GM19397 (cell line): Measurements from ENCODE around the gene AUTS2.
"Not testable (repeated sequence)": the region's sequence is repeated elsewhere in the genome, so short reads cannot be mapped to it uniquely, and the experiment has no call there.

Experiments used
- ATAC-seq: cut with Tn5 transposase; IDR thresholded peaks from one replicate; pipeline ENCODE4 v1.9.1; 2021; ENCODE audit warnings: mild to moderate bottlenecking, moderate library complexity; ENCODE audit not compliant: unreplicated experiment

AUTS2 gene

DNA sequence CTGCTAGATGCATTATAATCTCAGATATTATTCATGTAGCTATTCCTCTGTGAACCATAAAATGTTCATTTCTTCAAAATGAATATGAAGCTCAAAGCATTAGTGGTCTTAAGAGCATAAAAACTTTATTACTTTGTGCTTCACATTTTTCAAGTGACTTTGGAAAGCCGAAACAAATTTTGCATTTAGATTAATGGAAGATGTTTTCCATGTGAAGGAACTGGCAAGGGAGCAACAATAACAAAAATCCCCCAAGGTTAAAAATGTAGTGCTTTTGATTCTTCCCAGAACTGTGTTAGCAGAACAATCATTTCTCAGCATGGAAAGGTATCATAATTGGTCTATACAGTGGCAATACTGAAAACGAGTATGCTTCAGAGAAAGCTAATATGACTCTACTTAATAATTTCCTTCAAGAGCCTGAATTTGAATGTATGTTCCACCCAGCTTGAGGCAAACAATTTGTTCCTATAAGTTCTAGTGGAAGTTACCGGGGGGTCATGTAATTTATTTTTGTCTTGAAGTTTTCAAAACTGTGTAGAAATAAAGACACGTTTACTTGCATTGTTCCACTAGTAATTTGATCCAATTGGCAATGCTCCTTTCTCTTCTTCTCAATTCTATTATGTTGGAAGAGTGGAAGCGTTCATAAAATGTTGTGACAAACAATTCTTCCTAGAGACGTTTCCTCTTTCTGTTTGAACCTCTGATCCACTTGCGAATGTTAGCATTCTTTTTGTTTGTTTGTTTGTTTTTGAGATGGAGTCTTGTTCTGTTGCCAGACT lies 665.4 kb downstream of the AUTS2 start:
- ATAC-seq: no peak

DNA sequence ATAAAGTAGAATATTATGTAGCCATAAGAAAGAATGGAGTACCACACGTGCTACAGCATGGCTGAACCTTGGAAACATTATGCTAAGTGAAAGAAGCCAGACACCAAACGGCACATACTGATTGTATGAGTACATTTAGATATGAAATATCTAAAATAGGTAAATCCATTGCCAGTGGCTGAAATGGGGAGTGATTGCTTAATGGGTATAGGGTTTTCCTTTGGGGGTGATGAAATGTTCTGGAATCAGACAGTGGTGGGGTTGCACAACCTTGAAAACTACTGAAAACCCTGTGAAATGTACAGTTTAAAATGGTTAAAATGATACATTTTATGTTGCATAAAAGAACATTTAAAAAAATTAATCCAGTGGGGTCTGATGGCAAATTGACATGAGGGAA lies 667.9 kb downstream of the AUTS2 start:
- no peak for ATAC-seq

DNA sequence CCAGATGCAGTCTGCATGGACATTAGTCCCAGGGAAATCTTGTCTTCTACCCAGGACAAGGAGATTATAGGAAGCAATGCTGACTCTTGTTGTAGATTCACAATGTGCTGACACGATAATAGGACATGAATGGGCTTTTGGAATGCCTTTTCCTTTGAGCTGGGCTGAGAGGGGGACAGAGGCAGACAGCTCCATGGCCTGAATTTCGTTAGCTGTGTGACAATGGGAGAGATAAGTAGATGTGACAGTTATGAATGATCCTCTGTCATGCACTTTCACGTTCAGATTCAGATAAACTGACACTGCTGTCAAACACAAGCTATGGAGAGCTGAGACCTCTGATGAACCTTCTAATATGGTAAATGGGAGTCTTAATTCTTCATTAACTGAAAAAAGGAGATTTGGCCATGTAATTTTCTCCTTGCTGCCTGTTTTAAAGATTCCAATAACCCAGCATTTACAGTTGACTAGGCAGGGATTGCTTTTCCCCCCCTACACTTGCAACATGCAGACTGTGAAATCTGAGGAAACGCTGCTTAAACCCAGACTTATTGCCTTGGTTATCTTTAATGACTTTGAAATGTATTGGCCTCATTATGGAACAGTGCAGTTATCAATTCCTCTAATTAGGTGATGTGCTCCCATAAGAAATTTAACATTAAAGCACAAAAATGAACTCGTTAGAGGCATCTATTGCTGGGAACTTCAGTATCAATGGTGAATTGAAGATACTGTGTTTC lies 669.3 kb downstream of the AUTS2 start:
- no peak for ATAC-seq

DNA sequence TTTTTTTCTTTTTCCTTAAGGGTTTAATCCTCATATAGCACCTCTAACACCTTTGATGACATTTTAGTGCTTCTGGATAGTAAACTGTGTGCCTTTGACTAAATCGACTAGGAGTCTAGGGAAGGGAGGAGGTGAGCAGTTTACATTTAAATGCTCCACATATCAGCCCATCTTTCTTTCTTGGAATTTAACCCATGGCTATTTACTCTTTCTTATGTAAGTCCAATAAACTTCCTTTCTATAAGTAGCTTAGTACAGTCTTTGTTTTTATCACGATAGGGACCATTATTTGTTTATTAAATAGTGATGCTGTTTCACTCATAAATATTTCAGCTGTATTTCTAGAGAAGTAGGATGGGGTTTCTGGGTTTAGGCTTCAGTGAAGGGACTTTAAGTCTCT lies 669.9 kb downstream of the AUTS2 start:
- ATAC-seq: no peak

DNA sequence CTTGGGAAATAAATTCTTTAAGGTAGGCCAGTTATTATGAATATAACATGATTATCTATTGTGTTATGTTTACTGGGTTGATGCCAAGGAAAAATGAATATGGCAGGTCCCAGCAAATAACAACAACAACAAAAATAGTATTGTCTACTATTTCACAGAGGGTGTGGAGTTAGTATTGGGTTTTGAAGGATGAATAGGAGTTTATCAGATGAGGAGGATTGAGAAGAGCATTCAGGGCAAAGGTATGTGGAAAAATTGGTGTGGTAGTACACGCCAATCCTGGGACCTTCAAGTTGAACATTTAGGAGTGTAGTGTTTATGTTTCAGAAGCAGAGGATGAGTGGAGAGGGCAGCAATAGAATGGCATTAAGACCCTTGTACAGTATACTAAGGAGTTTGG lies 671.9 kb downstream of the AUTS2 start:
- ATAC-seq: no peak

DNA sequence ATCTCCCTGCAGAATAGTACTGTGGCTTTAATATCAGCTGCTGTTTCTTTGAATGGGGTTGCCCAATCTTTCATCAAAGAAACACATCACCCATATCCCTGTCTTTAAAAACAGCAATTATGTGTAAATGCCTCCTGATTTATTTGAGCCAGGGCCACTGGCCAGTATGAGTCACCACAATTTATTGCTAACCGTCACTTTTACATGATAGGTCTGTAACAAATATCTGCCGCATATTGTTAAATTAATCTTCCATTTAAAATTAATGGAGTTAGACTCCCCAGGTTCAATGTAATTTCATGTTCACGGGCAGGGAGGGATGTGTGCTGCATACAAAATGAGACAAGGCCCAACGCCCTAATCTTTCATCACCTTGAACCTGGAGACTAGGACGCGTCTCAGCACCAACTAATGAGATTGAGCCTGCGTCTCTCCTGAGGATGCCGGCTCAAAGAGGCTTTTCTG lies 673.4 kb downstream of the AUTS2 start:
- ATAC-seq: no peak

DNA sequence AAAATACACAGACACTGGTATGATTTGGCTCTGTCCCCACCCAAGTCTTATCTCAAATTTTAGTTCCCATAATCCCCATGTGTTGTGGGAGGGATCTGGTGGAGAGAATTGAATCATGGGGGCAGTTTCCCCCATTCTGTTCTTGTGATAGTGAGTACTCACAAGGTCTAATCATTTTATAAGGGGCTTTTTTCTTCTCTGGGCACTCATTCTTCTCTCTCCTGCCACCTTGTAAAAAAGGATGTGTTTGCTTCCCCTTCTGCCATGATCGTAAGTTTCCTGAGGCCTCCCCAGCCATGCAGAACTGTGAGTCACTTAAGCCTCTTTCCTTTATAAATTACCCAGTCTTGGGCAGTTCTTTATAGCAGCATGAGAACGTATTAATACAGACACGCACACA lies 677.3 kb downstream of the AUTS2 start:
- ATAC-seq: not testable (repeated sequence)

DNA sequence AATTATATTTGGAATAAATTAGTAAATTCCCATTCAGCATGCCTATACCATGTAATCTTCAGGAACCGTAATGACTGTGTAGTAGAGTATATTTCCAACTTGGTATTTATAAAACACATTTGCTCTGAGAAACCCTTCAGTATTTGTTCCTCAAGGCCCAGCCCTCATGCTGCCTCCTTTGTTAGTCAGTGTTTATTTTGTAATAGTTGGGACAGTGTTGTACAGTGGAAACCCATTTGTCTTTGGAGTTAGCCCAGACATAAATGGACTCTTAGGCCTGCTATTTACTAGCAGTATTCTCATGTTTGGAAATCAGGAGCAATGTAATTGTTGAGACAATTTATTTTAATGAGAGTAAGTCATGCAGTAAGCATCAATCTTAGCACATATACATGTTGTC lies 686.9 kb downstream of the AUTS2 start:
- ATAC-seq: no peak

DNA sequence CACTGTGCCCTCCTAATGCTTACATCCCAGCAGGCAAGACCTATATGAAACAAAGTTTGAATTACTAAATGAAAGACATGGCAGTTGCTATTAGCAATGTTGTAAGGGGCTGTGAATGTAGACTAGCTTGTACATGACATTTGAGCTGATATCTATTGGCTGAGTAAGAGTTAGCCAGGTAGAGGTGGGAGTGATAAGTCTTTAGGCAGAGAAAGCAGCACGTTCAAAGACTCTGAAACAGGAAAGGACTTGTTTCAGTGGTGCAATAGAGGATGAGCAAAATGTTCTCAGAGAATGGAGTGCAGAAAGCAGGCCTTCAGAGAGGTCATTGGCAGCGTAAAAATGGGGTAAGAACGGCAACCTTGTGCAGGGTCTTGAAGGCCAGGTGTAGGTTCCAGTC lies 687.6 kb downstream of the AUTS2 start:
- no peak for ATAC-seq

DNA sequence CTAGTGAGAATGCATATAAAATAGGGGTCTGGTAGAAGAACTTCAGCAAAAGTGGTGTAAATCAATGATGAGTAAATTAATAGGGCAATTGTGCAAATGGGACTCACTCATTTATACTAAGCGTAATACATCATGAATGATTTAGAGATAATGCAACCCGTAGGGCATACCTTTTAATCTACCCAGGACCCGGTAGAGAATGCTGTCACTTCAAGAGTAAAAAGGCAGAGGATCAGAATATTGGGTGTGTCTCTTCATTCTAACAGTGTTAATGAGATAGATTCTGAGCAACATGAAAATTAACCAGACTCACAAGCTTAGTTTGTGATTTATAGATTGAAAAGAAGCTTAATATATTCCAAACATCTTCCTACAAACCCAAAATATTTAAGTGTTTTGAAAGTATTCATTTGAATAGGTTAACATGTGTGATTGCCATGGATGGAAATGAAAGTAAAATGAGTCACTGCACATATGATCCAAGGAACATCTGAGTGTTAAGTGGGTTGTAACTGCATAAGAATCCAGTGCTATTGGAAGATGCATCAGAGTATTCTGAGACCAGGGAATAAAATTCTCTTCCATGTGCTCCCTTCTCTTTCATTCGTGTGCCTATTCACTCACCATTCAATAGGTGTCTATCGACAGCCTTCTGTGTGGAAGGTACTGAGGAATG lies 690.6 kb downstream of the AUTS2 start:
- no peak for ATAC-seq

DNA sequence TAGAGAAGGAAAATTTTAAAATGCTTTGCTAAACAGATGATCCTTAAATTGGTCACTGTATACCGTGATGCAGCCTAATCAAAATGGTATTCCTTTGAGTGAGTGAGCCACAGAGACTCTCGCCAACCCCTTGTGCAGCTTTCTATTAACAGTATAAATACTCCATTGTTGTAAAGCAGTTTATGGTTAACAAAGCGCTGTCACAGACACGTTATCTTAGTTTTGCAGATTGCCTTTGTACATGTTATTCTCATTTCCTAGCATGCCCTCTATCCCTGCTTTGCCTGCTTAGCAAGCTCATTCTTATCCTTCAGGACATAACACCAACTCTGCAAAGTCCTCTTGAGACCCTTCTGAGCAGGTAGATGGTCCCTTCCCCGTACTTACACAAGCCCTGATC lies 694.4 kb downstream of the AUTS2 start:
- no peak for ATAC-seq

DNA sequence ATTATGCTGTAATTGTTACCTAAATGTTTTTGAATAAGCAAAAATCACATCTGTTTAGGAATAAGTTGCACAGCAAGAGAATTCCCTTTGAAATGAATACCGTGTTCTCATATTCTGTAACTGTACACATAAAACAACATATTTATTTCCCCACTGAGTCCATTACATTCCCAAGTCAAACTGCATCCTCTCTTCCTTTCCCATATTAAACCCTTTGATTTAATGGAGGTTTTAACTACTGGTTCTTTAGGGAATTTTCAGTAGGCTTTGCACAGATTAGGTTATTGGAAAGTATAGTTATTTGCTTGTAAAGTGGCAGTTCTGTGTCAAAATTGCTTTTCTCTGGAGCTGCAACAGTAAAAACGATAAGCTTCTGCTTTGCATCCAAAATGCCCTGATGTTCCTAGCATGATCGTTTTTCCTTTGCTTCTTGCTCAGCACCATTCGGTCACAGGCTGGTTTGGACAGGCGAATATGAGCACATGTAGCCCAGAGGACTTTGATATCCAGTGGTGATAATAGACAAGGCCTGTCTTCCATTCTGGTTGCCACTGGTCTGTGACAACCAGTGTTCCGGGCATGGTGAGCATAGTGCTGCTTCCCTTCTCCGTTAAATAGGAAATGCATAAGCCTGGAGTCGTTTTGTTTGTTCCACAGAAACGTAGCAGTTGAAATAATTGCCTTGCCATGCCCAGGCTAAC lies 696.1 kb downstream of the AUTS2 start:
- ATAC-seq: no peak

DNA sequence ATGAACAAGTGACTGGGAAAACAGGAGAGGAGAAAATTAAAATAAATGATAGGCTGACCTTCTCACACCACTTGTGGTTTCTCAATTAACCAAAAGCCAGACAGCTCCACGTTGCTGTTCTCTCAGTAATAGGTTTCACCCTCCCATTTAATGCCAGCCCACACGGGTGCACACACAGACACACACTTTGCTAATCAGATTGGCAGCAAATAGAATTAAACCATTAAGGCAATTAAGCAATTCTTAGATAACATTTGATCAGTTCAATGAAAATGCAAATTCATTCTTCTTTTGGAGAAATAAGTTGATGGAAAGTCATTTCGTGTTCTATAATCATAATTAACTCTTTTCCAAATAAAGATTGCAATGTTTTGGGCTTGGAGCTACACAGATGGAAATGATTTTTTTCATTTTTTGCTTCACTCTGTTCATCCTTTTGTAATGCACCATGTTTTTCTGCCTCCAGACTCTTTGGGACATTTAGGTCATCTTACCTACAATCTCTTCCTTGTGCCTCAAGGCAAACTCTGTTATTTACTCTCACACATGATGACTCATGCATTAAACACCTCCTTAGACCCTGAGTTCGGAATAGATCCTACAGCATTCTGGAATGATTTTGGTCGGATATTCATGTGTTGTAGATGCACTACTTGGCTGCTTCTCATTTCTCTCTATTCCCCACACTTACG lies 700.7 kb downstream of the AUTS2 start:
- no peak for ATAC-seq

DNA sequence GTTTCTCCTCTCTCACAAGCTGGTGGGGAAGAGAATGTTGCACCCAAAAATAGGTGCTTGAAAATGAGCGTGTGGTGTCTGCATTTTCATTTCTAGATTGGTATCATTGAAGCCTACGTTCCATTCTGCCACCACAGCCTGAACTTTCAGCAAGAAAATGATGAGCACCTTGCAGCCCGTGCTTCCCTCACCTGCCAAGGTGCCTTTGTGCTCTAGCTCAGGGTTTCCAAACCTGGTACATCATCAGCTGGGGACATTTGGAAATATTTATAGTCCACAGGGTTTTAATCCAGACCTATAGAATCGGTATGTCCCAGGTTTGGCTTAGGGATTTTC lies 701.2 kb downstream of the AUTS2 start:
- ATAC-seq: no peak

DNA sequence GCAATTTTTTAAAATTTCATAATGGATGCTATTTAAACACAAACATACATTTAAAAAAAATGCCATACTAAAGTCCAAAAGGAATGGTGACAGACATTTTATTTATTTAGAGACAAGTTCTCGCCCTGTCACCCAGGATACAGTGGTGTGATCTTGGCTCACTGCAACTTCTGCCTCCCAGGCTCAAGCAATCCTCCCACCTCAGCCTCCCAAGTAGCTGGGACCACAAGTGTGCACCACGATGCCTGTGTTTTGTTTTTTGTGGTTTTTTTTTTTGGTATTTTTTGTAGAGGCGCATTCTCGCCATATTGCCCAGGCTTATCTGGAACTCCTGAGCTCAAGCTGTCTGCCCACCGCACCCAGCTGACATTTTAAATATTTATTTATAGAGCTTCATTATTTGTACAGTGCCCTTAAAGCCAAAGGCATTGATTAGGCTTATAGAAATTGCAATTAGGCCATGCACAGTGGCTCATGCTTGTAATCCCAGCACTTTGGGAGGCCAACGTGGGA lies 703.5 kb downstream of the AUTS2 start:
- no peak for ATAC-seq

DNA sequence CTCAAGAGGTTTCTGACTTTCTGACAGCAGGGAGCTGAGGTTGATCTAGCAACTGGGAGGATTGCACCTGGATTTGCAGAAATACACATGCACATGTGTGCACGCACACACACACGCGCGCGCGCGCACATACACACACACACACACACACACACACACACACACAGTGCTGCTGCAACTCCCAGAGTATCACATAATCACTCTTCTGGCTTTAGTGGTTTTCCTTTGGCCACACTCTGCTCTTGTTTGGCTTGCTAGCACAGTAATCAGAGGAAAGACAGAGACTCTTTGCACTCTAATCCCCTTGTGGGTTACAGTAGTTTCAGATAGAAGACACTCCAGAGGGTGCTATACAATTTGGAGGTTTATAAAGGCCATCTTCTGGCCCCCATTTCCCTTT lies 705.0 kb downstream of the AUTS2 start:
- ATAC-seq: no peak

DNA sequence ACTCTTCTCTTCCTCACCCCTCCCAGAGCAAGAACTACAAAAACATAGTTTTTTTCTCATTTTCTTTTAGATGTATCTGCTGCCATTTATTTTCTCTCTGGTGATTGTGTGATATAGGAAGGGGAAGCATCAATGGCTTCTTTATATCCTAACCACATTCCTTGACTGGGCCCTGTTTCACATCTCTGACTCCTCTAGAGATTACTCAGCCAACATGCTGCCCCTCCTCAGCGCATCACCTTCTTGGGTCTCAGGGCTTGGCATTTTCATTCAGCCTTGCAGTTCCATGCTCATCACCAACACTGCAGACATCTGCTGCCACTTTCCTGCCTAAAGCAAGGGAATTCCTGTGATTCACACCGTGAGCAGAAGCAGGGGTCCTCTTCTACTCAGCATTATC lies 705.5 kb downstream of the AUTS2 start:
- ATAC-seq: no peak

DNA sequence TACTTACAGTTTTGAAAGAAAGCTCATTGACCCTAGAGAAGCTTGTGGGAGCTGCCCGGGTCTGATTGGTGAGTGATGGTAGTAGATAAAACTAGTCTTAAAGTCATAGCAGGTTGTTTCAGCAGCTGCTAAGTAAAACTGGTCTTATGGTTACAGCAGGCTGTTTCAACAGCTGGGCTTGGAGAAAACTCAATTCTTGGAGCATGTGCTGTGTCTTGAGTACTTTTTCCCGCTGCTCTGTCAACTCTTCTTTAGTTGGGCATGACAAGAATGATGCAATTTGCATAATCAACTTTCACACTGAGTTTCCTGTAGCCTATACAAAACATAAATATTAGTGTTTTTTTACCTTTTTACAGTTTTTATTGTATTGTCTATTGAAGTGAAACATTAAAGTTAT lies 707.9 kb downstream of the AUTS2 start:
- ATAC-seq: no peak

DNA sequence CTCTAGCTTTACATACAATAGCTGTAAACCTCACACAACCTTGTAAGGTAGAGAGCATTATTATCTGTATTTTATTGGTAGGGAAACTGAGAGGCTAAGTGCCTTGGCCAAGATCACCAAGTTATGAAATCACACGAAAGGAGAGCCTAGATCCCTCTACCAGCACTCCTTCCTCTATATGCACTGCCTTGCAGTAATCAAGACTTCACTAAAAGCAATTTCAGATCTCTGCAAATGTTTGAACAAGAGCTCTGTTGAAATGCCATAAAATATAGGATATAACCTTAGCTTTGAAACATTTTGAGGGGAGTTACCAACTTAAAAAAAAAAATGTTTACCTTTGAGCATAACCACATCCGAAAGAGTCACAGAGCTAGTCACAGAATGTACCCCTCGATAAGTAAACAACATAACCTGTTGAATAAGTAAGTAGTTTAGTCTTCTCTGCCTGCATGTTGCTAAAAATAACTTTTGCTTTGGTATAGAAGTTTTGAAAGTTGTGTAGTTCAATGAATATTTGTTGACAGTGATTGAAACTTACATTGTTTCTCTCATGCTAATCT lies 709.4 kb downstream of the AUTS2 start:
- no peak for ATAC-seq

DNA sequence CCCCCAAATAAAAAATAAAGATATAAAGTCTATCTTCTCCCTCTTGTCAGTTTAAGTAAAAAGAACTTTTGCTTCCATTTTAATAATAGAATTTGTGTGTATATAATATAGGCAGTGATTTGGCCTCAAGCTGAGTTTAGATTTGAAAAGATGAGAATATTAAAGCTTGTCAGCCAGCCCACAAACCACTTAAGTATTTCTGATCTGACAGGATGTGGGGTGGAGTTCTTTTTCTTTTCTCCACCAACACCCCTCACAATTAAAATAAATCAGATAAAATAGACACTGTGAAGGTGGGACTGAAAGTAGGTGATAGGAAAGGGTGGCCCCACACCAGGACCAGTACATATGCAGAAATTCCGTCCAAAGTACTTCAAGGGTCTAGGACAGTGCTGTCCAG lies 714.1 kb downstream of the AUTS2 start:
- ATAC-seq: no peak
